NCI-H128 (cell line): Measurements from ENCODE around the gene NR1H4.
"Not testable (repeated sequence)": the region's sequence is repeated elsewhere in the genome, so short reads cannot be mapped to it uniquely, and the experiment has no call there.

ENCODE experiments used
- DNase-seq: peaks from one replicate; lab custom pipeline; 2025; ENCODE audit not compliant: unreplicated experiment; lab: John Stamatoyannopoulos, UW

The NR1H4 gene

GRCh38 chr12:100468126-100468525, 5.5 kb upstream of the NR1H4 start:
- no peak for DNase-seq

DNA sequence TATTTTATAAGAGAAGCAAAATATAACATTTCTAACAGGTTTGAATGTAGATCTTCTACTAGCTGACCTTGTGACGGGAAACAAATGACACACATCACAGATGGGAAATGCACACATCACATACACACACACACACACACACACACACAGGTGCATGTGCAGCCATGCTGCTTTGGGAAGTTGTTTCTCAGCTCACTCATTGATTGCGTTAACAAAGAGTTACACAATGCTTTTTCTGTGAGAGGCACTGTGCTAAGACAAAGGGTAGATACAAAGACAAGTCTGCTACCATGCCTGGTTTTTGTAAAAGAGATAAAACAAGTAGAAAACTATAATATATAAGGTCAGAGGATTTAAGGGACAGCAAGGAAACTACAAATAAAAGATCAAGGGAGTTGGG, 1.3 kb upstream of the NR1H4 start:
- DNase-seq, result no peak

DNA sequence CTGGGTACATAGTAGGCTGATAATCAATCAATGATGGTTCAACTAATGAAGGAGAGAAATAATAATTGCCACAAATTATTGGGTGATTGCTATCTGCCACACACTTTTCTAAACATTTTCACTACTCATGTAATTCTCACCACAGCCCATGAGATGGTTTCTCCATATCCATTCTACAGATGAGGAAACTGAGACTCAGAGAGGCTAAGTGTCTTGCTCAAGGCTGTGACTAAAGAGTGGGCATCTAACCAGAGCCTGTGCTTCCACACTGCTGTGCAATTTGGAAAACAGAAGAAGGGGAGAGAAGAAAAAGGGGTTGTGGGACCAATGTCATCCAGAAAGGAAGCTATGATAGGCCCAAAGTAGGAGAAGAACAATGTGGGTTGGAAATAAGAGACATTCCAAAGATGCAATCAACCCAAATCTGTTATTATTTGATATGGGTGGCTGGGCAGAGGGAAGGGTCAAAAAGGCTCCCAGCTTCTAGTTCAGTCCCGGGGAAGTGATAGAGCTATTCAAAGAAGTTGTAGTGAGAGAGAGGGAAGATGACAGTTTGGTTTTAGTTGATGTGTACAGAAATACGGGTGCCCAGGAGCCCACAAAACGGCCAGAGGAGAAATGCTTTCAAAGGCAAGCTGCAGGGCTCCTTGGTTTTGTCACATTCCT, 483 bp upstream of the NR1H4 start:
- DNase-seq, result no peak

DNA sequence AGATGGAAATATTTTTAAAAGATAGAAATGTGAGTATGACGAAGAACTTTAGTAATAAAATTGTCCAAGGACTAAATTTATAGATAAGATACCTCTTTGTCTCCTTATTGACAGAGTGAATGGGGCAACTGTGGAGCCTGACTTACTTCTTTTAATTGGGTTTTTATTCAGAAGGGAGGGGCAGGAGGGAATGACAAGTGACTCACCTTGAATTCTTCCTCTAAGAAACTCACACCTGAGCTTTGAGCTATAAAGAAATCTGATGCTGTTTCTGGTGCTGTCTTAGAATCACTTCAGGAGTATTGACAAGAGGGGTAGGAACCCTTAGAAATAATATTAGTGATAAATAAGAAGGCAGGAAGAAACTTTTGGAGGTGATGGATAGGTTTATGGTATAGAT, 951 bp downstream of the NR1H4 start:
- no peak for DNase-seq

DNA sequence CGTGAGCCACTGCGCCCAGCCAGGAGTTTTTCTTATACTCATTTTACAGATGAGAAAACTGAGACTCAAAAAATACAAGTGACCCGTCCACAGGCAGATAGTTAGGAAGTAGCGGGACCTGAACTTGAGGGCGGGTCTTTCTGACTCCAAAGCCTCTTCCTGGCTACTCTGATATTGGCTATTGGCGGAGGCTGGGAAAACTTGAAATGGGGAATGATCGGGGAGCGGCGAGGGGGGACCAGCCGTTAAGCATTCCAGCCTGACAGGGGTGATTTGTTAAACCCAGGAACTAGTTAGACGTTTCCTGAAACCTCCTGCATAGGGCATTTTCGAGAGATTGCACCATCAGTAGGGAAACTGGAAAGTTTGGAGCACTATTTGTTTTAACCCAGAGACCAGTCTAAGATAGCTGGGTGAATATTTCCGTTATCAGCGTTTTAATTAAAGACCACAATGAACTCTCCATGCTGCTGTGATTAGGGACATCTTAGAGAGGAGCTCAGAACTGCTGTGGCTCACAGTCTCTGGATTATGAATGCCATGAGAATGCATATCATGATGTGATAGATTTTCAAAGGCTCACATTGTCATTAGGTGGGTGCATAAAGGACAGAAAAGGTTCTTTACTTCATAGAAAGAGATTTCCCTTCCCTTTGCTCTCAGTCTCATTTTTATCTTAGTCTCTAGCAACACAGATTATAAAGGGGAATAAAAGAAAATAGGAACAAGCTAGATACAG, 2.5 kb downstream of the NR1H4 start:
- no peak for DNase-seq

DNA sequence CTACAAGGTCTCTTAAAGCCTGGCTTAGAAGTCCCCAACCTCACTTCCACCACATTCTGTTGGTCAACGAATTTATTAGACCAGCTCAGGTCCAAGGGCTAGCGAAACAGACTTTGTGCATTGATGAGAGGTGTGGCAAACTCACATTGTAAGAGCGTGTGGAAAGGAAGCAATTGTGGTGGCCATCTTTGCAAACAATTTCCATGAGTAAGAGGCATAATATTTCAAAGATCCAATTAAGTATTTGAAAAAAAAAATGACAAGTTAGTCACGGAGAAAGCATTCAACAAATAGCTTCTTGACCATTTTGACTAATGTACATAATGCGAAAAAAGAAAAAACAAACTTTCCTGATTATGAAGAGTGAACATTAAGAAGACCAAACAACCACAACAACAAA, 7.4 kb downstream of the NR1H4 start:
- no peak for DNase-seq

DNA sequence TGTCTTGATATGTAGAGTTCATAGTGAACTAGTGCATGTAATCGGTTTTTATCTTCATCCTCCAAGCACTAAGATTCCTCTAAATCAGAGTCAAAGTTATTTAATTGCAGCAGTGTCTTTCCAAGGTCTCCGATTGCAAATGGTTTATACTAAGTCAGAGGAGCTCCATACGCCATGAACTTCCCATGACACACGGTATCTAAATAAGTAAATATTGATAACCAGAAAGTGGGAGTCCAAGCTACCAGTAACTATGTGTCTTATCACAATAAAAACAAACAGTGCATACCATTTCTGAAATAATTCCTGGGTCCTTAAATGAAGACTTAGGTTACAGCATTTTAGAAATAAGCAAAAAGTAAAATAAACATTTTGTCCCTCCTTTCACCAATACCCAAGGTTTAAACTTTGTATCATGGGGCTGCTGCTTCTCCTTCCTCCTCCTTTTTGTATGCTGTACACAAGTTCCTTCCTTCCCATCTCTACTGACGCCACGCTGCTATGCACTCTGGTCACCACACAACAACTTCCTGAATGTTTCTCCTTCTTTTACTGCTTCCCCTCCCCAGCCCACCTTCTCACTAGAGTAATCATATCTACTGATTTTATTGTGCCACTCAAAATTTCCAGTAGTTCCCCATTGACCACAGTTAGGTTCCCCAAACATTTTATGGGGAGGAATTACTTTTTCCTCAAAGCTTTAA, 10.7 kb downstream of the NR1H4 start:
- no peak for DNase-seq

GRCh38 chr12:100484891-100485471, 11.3 kb downstream of the NR1H4 start:
- no peak for DNase-seq

DNA sequence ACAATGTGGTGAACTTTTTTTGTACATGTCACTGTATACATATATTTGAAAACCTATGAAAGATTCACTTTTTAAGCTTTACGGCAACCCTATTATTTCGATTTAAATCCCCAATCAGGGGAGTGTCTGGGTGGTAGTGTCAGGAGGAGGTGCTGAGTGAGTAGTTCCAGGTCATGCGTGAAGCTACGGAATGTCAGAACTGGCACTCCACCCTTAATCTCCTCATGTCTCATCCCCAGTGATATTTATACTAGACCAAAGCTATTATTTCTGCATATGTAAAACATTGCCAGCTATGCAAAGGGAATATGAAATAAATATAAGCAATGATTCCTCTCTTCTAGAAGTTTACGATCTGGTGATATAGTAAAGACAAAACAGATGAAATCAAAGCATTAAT, 12.3 kb downstream of the NR1H4 start:
- no peak for DNase-seq

GRCh38 chr12:100489251-100489820, 15.7 kb downstream of the NR1H4 start:
- DNase-seq, result no peak

- DNase-seq, result no peak
Observed at GRCh38 chr12:100490056-100490455, 16.4 kb downstream of the NR1H4 start.

- DNase-seq, result no peak
Observed at GRCh38 chr12:100491104-100491503, 17.4 kb downstream of the NR1H4 start.

DNA sequence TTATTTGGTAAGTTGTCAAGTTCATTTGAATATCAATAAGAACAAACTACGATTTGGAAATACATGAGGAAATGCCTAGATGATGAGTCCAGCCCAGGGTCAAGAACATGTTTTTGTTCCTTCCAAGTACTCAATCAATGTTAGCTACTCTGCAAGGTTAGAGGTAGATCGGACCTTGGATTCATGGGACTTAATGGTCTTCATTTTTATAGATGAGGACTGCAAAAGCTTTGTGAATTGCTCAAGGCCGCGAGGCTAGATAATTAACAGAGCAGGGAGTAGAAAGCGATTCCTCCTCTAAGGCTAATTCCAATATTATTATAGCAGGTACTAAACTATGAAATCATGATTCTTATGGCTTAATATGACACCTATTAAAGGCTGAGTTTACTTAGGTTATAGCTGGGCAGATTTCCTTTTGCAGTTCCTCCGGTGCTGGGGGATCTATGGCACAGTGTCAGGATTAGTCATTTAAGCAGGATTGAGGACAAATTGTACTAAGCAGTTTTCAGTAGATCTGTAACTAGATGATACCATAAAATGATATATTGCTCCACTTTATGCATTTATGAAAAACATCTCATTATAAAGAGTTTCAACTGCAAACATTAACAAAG, 19.8 kb downstream of the NR1H4 start:
- no peak for DNase-seq

- no peak for DNase-seq
Observed at GRCh38 chr12:100494026-100494425, 20.4 kb downstream of the NR1H4 start.

DNA sequence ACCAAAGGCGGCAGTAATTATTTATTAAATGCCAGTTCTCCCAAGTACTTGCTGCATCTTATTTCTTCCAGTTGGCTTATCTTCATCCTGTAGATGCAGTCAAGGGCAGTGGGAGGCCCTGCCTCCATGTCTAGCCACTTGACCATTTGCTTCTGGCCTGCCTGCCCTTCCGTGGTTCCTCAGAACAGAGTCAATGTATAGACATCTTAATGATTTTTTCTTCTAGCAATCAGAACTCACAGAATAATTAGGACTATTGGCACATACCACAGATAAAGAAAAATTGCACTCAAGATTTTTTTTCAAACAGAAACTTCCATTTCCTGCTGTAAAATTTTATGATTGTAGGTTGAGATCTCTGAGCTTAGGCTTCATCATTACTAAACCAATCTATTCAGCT, 20.9 kb downstream of the NR1H4 start:
- DNase-seq, result no peak

- DNase-seq, result no peak
Observed at GRCh38 chr12:100497105-100497795, 23.6 kb downstream of the NR1H4 start.

GRCh38 chr12:100498141-100498540, 24.5 kb downstream of the NR1H4 start:
- DNase-seq, result no peak

- no peak for DNase-seq
Observed at GRCh38 chr12:100499416-100499815, 25.8 kb downstream of the NR1H4 start.

- DNase-seq, result not testable (repeated sequence)
Observed at GRCh38 chr12:100502718-100503117, 29.1 kb downstream of the NR1H4 start.

GRCh38 chr12:100503228-100503628, 29.6 kb downstream of the NR1H4 start:
- DNase-seq, result no peak
